HepG2 (cell line): ENCODE results near the gene NKAIN2.

ENCODE experiments used
- CTCF ChIP-seq: sonication (generic); formaldehyde crosslinking; IDR thresholded peaks from 2 replicates; pipeline ENCODE4 v1.5.0; 2020; ENCODE audit warnings: mild to moderate bottlenecking, missing genetic modification reagents, moderate library complexity
- RAD21 ChIP-seq: fragments of 450-650 bp; formaldehyde crosslinking; IDR thresholded peaks from 2 replicates; pipeline ENCODE4 v1.5.0; 2020; ENCODE audit warnings: mild to moderate bottlenecking
- ZBTB40 ChIP-seq, 2 experiments: fragments of 450-650 bp in 1 of 2; sonication (generic) in 1 of 2; formaldehyde crosslinking in 1 of 2; IDR thresholded peaks; 2 replicates each; pipeline versions ENCODE4 v1.6.1 to v1.8.0; 2016 to 2022; ENCODE audit warnings: antibody characterized with exemption in 1 of 2, mild to moderate bottlenecking in 1 of 2, missing genetic modification reagents in 1 of 2

DNA sequence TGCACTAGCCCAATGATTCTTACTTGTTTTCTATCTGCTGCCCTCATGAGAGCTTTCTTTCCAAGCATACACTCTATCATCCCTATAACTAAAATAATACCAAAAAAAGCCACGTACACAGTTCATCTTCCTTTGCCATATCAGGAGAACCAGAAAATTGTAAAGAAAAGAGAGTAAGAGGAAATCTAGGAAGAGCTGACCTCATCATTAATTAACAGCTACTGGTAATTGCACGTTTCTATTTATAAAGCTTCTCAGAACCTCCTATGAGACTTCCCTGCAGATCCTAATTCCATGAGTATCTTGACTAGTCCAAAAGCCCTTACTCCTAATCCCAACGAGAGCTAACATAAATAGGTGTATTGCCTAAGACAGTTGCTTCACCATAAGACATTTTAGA, 967.1 kb downstream of the NKAIN2 start:
- no peak for TF ChIP-seq RAD21 (CRISPR knock-in tag)
- TF ChIP-seq ZBTB40 (IDR thresholded peaks at IDR 0.05): no peak
- no peak for TF ChIP-seq ZBTB40 (CRISPR knock-in tag; IDR thresholded peaks at IDR 0.05)
- TF ChIP-seq CTCF (CRISPR knock-in tag): no peak
